Esophagus muscularis mucosa (tissue), 3 donors: ENCODE measurements around the gene CUL2.

Source experiments
- CTCF ChIP-seq, 3 experiments: fragments of 200-600 bp in 2 of 3; fragments of 450-650 bp in 1 of 3; sonication (generic) in 2 of 3; IDR thresholded peaks; one replicate each; pipeline ENCODE4 v1.5.1; 2017 to 2019; ENCODE audit warnings: antibody characterized with exemption in 3 of 3, mild to moderate bottlenecking in 2 of 3, moderate library complexity in 1 of 3
- POLR2A ChIP-seq: fragments of 450-650 bp; IDR thresholded peaks from one replicate; pipeline ENCODE4 v1.6.1; 2017; ENCODE audit warnings: antibody characterized with exemption, moderate library complexity, mild to moderate bottlenecking, low read depth
- POLR2AphosphoS5 ChIP-seq, 2 donors: sonication (generic); formaldehyde crosslinking; IDR thresholded peaks; one replicate each; pipeline ENCODE4 v1.6.1; 2017; ENCODE audit warnings: antibody characterized with exemption in 2 of 2

- TF ChIP-seq CTCF (IDR thresholded peaks at IDR 0.05) (no peak), POLR2AphosphoS5 (IDR thresholded peaks at IDR 0.05) (no peak), POLR2A (no peak)
These were observed 83.3 kb downstream of the CUL2 start for GRCh38 chr10:35006836-35007235.
